ENCODE results near the gene CLN6.
"Not testable (repeated sequence)": the region's sequence is repeated elsewhere in the genome, so short reads cannot be mapped to it uniquely, and the experiment has no call there.

CLN6 gene

GRCh38 chr15:68186671-68187397 is 42.7 kb downstream of the CLN6 start:
- DNase-seq, result no peak

- DNase-seq, result no peak
These were observed 44.7 kb downstream of the CLN6 start for GRCh38 chr15:68184616-68185480.

- no peak for DNase-seq
These were observed 45.8 kb downstream of the CLN6 start for GRCh38 chr15:68183616-68184315.

- no peak for DNase-seq
These were observed 51.8 kb downstream of the CLN6 start for GRCh38 chr15:68177742-68178141.

- DNase-seq, result no peak
These were observed 52.9 kb downstream of the CLN6 start for GRCh38 chr15:68176601-68177000.

GRCh38 chr15:68175526-68175925 is 54.0 kb downstream of the CLN6 start:
- no peak for DNase-seq

GRCh38 chr15:68173119-68173518 is 56.4 kb downstream of the CLN6 start:
- DNase-seq, result no peak

GRCh38 chr15:68172037-68172436 is 57.5 kb downstream of the CLN6 start:
- DNase-seq, result not testable (repeated sequence)

GRCh38 chr15:68166847-68167246 is 62.7 kb downstream of the CLN6 start:
- DNase-seq, result no peak

- no peak for DNase-seq
These were observed 66.3 kb downstream of the CLN6 start for GRCh38 chr15:68163191-68163590.

- DNase-seq, result no peak
These were observed 71.4 kb downstream of the CLN6 start for GRCh38 chr15:68158046-68158628.

- DNase-seq, result no peak
These were observed 72.5 kb downstream of the CLN6 start for GRCh38 chr15:68157074-68157473.

Measured in NCI-H526 (cell line).